Measurements from ENCODE around the gene DOCK9. TPM values are rescaled to one million over a fixed set of nuclear protein-coding genes. Genes with fewer than 3 reads are reported as not detected.
A peak's percentile ranks its signal among the peaks of the same experiment; 100 is the strongest.

Gene DOCK9
- total RNA-seq, 1 donor from 2014 or later: 45.9 TPM

- TF ChIP-seq CTCF (IDR thresholded peaks at IDR 0.05): no peak
- H3K4me3 Mint-ChIP-seq (ENCODE audit: unreplicated experiment): no peak overlapping the region
- no peak for DNase-seq (ENCODE audit: low spot score)
- no peaks in the 10 kb centered on the region for H3K9me3 Mint-ChIP-seq (ENCODE audit: low read depth)
- H3K36me3 Mint-ChIP-seq (ENCODE audit: low read depth): peaks cover 6% of the 10 kb centered on the region
- H3K27ac Mint-ChIP-seq (ENCODE audit: unreplicated experiment): no peak overlapping the region
- H3K27me3 Mint-ChIP-seq (ENCODE audit: low read depth): no peaks in the 10 kb centered on the region
- peaks cover 14% of the 10 kb centered on the region for H3K4me1 Mint-ChIP-seq (ENCODE audit: low read depth)
Measured at GRCh38 chr13:98909016-98909415, 68.8 kb downstream of the DOCK9 start.

DNA sequence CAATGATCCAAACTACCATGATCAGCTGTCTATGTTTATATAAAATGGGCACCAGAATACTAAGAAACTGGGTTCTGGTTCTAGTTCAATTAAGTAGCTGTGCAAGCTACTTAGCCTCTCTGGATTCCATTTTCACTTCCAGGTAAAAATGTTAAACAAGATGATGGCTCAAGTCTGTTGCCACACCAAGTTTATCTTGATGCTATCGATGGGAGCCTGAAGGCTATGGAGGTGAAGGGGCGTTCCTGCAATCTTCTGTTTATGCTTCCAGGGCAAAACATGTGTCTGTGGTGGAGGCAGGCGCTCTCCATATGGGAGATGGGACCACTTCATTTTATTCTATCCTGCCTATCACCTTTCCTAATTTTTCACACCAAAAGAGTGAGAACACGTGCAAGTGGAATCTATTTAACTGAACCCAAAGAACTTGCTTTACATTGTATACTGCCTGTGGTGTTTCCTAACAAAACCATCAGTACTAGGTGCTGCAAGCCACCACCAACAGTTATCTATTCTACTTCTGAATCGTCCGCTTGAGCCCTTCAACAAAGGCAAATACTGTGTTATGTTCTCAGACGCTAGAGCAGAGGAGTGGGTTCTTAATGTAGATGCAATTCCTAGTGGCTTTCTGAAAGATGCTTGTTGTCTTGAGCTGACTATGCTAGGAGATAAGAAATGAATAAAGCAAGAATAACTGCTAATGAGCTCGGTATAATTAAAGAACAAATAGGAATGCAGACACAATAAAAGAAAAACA, 70.9 kb downstream of the DOCK9 start:
- Mint-ChIP-seq H3K4me1 (ENCODE audit: low read depth) (peaks cover 14% of the 10 kb centered on the region), H3K27me3 (ENCODE audit: low read depth) (no peaks in the 10 kb centered on the region), H3K27ac (ENCODE audit: unreplicated experiment) (no peak overlapping the region), H3K9me3 (ENCODE audit: low read depth) (no peaks in the 10 kb centered on the region), H3K4me3 (ENCODE audit: unreplicated experiment) (no peak overlapping the region), H3K36me3 (ENCODE audit: low read depth) (peaks cover 9% of the 10 kb centered on the region)
- DNase-seq (ENCODE audit: low spot score): no peak
- TF ChIP-seq CTCF (IDR thresholded peaks at IDR 0.05): no peak

- no peak overlapping the region for H3K27ac Mint-ChIP-seq (ENCODE audit: unreplicated experiment)
- peaks cover 16% of the 10 kb centered on the region for H3K36me3 Mint-ChIP-seq (ENCODE audit: low read depth)
- H3K4me3 Mint-ChIP-seq (ENCODE audit: unreplicated experiment): no peak overlapping the region
- no peaks in the 10 kb centered on the region for H3K27me3 Mint-ChIP-seq (ENCODE audit: low read depth)
- no peaks in the 10 kb centered on the region for H3K9me3 Mint-ChIP-seq (ENCODE audit: low read depth)
- DNase-seq (ENCODE audit: low spot score): no peak
- peaks cover 4% of the 10 kb centered on the region for H3K4me1 Mint-ChIP-seq (ENCODE audit: low read depth)
- TF ChIP-seq CTCF (IDR thresholded peaks at IDR 0.05): no peak
Measured at GRCh38 chr13:98905199-98905598, 72.7 kb downstream of the DOCK9 start.

- Mint-ChIP-seq H3K36me3 (ENCODE audit: low read depth) (peaks cover 23% of the 10 kb centered on the region), H3K4me3 (ENCODE audit: unreplicated experiment) (no peak overlapping the region), H3K4me1 (ENCODE audit: low read depth) (no peaks in the 10 kb centered on the region), H3K9me3 (ENCODE audit: low read depth) (no peaks in the 10 kb centered on the region), H3K27ac (ENCODE audit: unreplicated experiment) (no peak overlapping the region), H3K27me3 (ENCODE audit: low read depth) (no peaks in the 10 kb centered on the region)
- TF ChIP-seq CTCF (IDR thresholded peaks at IDR 0.05): no peak
- no peak for DNase-seq (ENCODE audit: low spot score)
Measured at GRCh38 chr13:98900442-98900841, 77.4 kb downstream of the DOCK9 start.

- Mint-ChIP-seq H3K36me3 (ENCODE audit: low read depth) (peaks cover 21% of the 10 kb centered on the region), H3K27ac (ENCODE audit: unreplicated experiment) (no peak overlapping the region), H3K9me3 (ENCODE audit: low read depth) (no peaks in the 10 kb centered on the region), H3K4me3 (ENCODE audit: unreplicated experiment) (no peak overlapping the region), H3K27me3 (ENCODE audit: low read depth) (no peaks in the 10 kb centered on the region), H3K4me1 (ENCODE audit: low read depth) (no peaks in the 10 kb centered on the region)
- DNase-seq (ENCODE audit: low spot score): no peak
- TF ChIP-seq CTCF (IDR thresholded peaks at IDR 0.05): peak; percentile 2
Measured at GRCh38 chr13:98897706-98898105, 80.2 kb downstream of the DOCK9 start.
